HG02973 (cell line): ENCODE results near the gene ZNF264.
"Not testable (repeated sequence)": the region's sequence is repeated elsewhere in the genome, so short reads cannot be mapped to it uniquely, and the experiment has no call there.

Experiments
- ATAC-seq: cut with Tn5 transposase; IDR thresholded peaks from one replicate; pipeline ENCODE4 v1.9.1; 2021; ENCODE audit warnings: moderate library complexity; ENCODE audit not compliant: unreplicated experiment

ZNF264 gene

GRCh38 chr19:57244513-57244912 is 53.2 kb downstream of the ZNF264 start:
- no peak for ATAC-seq

GRCh38 chr19:57245066-57245465 is 53.8 kb downstream of the ZNF264 start:
- no peak for ATAC-seq

- ATAC-seq: no peak
Measured at GRCh38 chr19:57245959-57246358, 54.7 kb downstream of the ZNF264 start.

- ATAC-seq: no peak
Measured at GRCh38 chr19:57248646-57249045, 57.3 kb downstream of the ZNF264 start.

- ATAC-seq: no peak
Measured at GRCh38 chr19:57249329-57249728, 58.0 kb downstream of the ZNF264 start.

- not testable (repeated sequence) for ATAC-seq
Measured at GRCh38 chr19:57253767-57254166, 62.5 kb downstream of the ZNF264 start.

- no peak for ATAC-seq
Measured at GRCh38 chr19:57262044-57262443, 70.7 kb downstream of the ZNF264 start.

- ATAC-seq: no peak
Measured at GRCh38 chr19:57263244-57263741, 72.0 kb downstream of the ZNF264 start.

- no peak for ATAC-seq
Measured at GRCh38 chr19:57267291-57267690, 76.0 kb downstream of the ZNF264 start.

GRCh38 chr19:57269515-57270250 is 78.4 kb downstream of the ZNF264 start:
- no peak for ATAC-seq

- ATAC-seq: no peak
Measured at GRCh38 chr19:57271280-57271679, 80.0 kb downstream of the ZNF264 start.
